ENCODE results near the gene FOXP1.
A peak's percentile ranks its signal among the peaks of the same experiment; 100 is the strongest.

FOXP1 gene

DNA sequence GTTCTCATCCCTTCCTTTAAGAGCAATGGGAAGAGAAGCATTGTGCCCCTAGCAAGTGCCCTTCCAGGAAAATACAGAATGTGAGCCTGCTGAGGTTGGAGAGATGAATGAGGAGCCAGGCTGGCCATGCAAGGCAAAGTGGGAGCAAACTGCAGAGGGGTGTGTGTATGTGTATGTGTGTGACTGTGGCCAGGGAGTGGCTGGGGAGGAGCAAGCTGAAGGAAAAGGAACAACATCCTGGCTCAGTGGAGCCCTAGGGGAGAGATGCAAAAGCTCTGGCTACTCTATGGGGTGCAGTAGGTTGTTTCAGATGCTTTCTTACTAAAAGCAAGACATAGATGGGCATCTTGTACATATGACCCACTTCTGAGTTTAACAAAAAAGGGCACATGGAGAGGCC lies 20.6 kb downstream of the FOXP1 start:
- no peak for DNase-seq

DNA sequence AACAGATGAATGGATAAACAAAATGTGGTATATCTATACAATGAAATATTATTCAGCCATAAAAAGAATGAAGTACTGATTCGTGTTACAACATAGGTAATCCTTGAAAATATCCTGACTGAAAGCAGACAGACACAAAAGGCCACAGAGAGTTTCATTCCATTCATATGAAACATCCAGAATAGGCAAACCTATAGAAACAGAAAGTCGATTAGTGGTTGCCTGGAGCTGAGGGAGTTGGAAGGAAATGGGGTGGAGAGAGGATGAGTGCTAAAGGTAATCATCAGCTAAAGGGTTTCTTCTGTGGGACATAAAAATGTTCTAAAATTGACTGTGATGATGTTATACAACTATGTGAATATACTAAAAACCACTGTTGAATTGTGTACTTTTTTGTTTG lies 22.9 kb downstream of the FOXP1 start:
- no peak for DNase-seq

DNA sequence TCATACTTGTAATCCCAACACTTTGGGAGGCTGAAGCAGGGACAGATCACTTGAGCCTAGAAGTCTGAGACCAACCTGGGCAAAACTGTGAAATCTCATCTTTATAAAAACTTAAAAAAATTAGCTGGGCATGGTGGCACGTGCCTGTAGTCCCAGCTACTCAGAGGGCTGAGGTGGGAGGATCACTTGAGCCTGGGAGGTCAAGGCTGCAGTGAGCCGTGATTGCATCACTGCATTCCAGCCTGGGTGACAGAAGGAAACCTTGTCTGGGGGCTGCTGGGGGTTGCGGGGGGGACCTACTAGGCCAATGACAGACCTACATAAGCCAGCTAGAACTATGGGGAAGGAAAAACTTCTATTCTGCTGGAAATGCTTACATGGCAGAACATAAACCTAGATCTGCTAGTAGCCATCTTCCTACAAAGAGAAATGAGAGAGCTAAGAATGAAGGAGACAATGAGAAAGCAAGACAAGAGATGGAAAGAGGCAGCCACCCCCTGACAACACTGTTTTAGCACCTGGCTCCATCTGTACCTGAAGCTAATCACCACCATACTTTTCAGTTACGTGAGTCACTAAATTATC lies 23.9 kb downstream of the FOXP1 start:
- no peak for DNase-seq

DNA sequence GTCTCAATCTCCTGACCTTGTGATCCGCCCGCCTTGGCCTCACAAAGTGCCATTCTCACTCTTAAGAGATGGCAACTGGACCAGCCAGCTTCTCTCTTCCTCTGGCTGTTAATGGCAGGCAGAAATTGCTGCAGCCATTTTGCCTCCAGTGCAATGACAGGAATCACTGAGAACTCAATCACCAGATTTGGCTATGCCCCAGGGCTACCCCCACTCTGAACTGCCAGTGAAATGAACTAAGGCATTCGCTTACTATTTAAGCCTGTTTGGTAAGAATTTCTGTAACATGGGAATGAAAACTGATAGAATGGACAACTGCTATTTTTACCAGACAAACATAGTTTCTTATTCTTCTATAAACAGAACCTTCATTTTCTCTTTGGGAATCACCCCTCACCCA lies 24.5 kb downstream of the FOXP1 start:
- no peak for DNase-seq

GRCh38 chr3:71554649-71555048 lies 28.9 kb downstream of the FOXP1 start:
- DNase-seq, result no peak

DNA sequence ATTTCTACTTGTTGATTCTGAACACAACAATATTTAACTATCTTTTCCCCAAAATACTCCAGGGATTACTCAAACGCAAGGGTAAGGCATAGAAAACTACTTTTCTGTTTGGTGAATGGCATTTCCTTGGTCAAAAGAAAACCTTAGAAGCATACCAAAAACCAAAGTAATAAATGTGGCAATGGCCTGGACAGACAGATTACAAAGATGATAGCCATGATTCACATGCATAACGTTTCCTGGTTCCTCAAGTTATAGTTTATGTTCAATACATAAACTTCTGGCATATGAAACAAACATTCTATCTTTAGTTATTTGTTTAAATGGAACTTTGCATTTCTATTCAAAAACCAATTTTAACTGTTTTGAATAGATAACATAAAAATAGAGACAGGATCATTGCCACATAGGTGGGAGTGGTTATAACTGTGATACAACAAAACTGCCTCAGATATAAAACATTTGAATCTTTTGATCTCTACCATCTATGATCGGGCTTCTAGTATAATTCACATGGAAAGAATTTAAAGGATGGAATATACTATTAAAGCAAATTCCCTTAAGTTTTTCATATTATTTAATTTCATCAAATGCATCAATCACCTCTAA lies 32.1 kb downstream of the FOXP1 start:
- no peak for DNase-seq

- DNase-seq, result no peak
Observed at GRCh38 chr3:71549951-71550350, 33.6 kb downstream of the FOXP1 start.

GRCh38 chr3:71548705-71549384 lies 34.7 kb downstream of the FOXP1 start:
- no peak for DNase-seq

- no peak for DNase-seq
Observed at GRCh38 chr3:71547249-71548198, 36.0 kb downstream of the FOXP1 start.

DNA sequence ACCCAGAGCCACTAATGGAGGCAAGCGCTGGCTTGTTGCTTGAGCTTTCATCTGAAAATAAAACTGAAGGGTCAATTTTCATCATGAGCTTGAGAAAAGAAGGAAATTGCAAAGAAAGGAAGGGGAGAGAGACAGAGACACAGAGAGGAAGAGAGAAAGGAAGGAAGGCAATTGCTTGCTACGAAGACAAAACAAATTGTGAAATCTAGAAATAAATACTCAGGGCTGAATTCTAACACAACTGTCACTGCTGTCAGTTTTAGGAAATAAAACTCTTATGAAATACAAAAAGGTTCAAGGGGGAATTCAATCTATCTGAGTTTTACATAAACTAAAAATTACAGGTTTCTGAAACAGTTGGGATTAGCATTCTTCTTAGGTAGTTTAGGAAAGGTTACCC lies 36.7 kb downstream of the FOXP1 start:
- DNase-seq, result no peak

GRCh38 chr3:71545330-71545729 lies 38.2 kb downstream of the FOXP1 start:
- no peak for DNase-seq

- DNase-seq, result no peak
Observed at GRCh38 chr3:71543371-71544016, 40.0 kb downstream of the FOXP1 start.

DNA sequence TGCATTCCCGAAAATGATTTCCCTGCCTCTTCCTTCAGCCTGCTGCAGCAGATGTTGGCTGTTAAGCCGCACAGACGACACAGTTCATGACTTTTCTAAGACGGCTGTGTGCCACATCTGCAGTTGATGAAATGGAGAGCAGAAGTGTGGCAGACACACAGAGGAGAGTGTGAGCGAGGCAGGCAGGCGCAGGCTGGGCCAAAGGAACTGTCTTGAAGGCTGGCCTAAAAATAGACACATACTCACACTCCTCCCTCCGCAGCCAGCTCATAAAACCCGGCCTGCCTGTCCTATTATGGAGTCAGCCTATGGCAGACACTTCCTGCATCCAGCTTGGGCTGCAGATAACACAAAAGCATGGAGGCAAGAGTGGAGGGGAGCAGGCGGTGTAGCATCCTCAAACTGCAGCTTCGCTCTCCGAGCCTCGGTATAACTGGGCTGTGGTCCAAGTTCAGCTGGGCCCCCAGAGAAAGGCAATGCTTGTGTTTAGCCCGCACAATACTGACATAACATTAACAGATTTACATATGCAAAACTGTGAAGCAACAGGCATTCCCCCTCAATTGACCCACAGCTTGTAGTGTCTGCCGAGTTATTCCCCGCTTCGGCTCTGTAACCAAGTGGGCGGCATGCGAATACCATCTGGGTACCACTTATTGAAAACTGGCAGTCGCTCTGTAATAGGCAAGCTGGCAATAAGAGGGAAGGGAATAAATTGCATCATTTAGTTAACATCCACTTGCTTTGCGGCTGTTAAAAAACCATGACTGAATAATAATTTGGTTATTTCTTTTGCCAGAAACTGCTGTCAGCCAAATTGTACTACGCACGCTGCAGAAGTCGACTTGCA lies 40.8 kb downstream of the FOXP1 start:
- DNase-seq, result peak; percentile 35

DNA sequence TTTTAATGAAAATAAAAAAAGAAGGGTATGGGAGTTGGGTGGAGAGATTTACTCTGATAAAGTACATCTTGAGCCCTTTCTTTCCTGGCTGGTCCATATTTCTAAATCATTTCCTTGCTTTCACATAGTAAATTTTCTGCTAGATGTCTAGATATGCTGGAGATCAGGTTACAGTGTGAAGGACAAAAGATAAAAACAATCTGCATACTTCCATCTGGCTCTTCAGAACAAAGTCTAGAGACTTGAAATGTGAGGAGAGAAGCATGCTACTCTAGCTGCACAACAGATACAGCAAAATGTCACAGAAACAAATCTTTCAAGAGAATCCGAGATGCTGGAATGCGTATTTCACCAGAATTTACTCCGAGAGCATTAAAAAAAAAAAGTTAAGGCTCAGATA lies 42.2 kb downstream of the FOXP1 start:
- DNase-seq, result peak; percentile 15

DNA sequence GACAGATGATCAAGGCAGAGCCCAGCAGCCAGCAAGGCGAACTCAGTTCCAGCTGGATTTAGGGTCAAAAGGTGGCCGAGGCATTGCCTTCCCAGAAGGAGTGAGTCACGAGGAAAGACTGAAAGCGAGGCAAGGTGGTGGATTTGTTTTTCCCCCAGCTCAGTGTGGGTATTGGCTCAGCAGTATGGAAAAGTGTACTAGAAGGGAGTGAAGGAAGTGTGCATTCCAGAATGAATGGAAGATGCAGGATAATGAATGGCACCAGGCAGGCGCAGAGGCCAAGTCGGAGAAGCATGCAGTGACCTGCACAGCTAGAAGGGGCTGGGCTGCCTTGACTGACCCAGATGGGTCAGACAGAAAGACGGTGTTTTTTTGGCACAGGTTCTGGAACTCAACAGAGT lies 46.3 kb downstream of the FOXP1 start:
- no peak for DNase-seq

GRCh38 chr3:71536376-71536965 lies 47.1 kb downstream of the FOXP1 start:
- no peak for DNase-seq

DNA sequence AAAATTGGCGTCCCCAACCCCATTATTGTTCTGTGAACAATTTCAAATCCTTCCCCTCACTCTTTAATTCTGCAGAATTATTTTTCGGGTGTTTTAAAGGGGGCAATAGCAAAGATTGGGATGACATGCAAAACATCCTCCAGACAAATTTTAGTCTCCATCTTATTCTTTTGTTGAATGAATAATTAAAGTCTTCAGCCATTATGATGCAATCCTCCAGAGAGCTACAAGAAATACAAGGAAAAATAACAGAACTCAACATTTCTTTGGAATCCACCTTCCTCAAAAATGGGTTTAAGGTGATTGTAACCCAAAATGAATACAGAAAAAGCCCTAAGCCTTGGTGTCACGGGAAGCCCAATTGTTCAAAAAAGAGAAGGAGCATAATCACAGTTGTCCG lies 49.9 kb downstream of the FOXP1 start:
- DNase-seq, result no peak

GRCh38 chr3:71532639-71533395 lies 50.7 kb downstream of the FOXP1 start:
- DNase-seq, result no peak

DNA sequence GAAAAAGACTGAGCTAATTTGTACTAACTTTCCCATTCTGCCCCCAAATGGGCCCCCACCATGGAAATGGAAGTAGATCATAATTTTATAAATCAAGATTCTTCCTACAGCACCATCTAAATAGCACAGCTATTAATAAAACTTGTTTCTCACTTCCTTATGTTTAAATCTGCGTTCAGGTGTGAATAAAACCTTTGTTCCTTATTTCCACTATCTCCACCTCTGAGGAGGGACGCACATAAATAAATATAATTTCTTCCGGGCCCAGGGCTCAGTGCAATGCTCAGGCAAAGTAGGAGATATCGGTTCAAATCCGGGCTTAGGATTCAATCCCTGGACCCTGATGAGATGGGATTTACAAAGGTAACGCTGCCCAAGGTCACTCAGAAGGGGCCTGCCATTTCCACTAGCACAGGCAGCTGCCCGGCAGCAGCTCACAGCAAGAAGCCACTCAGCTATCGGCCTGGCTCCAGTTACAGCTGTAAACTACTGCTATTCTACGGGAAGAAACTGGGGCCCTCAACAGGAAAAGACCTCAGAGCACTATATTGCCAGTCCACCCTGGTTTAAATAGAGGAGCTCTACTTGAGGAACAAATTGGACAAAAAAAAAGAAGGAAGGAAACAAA lies 52.5 kb downstream of the FOXP1 start:
- no peak for DNase-seq

GRCh38 chr3:71528816-71529215 lies 54.7 kb downstream of the FOXP1 start:
- no peak for DNase-seq

Data from NCI-H2171 (cell line).